BE2C (cell line): Measurements from ENCODE around the gene LRRC2.

Source experiments
- DNase-seq: peaks from one replicate; pipeline ENCODE4 v3.0.0-alpha.2; 2020
- H3K27me3 ChIP-seq: fragments of 250-450 bp; sonication (Bioruptor Pico); 2 replicates; pipeline ENCODE4 v1.5.1; 2020; ENCODE audit warnings: mild to moderate bottlenecking
- H3K36me3 ChIP-seq: fragments of 250-450 bp; sonication (Bioruptor Pico); 2 replicates; pipeline ENCODE4 v1.5.1; 2020; ENCODE audit warnings: mild to moderate bottlenecking
- H3K4me1 ChIP-seq: fragments of 250-450 bp; sonication (Bioruptor Pico); 2 replicates; pipeline ENCODE4 v1.5.1; 2020
- H3K4me3 ChIP-seq: 2 replicates; pipeline ENCODE4 v1.5.1; 2011; ENCODE audit warnings: low read depth, low read length
- H3K9me3 ChIP-seq: fragments of 250-450 bp; sonication (Bioruptor Pico); 2 replicates; pipeline ENCODE4 v1.5.1; 2020
- CTCF ChIP-seq: IDR thresholded peaks from 2 replicates; pipeline ENCODE4 v1.5.1; 2012; ENCODE audit warnings: mild to moderate bottlenecking, low read depth, low read length

The LRRC2 gene

GRCh38 chr3:46609944-46610722 is 44.0 kb upstream of the LRRC2 start:
- H3K4me3 ChIP-seq, result no peak overlapping the region
- H3K9me3 ChIP-seq, result no peaks in the 10 kb centered on the region
- DNase-seq, result peak; percentile 37
- no peaks in the 10 kb centered on the region for H3K36me3 ChIP-seq
- TF ChIP-seq CTCF, result no peak
- no peaks in the 10 kb centered on the region for H3K27me3 ChIP-seq
- no peaks in the 10 kb centered on the region; the same call in 1 of the 2 replicates for H3K4me1 ChIP-seq

GRCh38 chr3:46609212-46609721 is 43.2 kb upstream of the LRRC2 start:
- Histone ChIP-seq H3K4me3 (no peak overlapping the region), H3K27me3 (no peaks in the 10 kb centered on the region), H3K4me1 (no peaks in the 10 kb centered on the region; the same call in 1 of the 2 replicates), H3K36me3 (no peaks in the 10 kb centered on the region), H3K9me3 (no peaks in the 10 kb centered on the region)
- DNase-seq, result no peak
- TF ChIP-seq CTCF, result no peak

GRCh38 chr3:46607603-46608028 is 41.5 kb upstream of the LRRC2 start:
- Histone ChIP-seq H3K36me3 (no peaks in the 10 kb centered on the region), H3K27me3 (no peaks in the 10 kb centered on the region), H3K4me1 (no peaks in the 10 kb centered on the region; the same call in 1 of the 2 replicates), H3K4me3 (no peak overlapping the region), H3K9me3 (no peaks in the 10 kb centered on the region)
- DNase-seq, result peak; percentile 49
- TF ChIP-seq CTCF, result peak; percentile 39

- H3K9me3 ChIP-seq, result no peaks in the 10 kb centered on the region
- H3K4me3 ChIP-seq, result no peak overlapping the region
- no peak for DNase-seq
- no peaks in the 10 kb centered on the region for H3K4me1 ChIP-seq
- H3K27me3 ChIP-seq, result no peaks in the 10 kb centered on the region
- H3K36me3 ChIP-seq, result no peaks in the 10 kb centered on the region
- no peak for TF ChIP-seq CTCF
Observed at GRCh38 chr3:46604127-46604526, 38.0 kb upstream of the LRRC2 start.

- no peaks in the 10 kb centered on the region for H3K9me3 ChIP-seq
- no peak for DNase-seq
- TF ChIP-seq CTCF, result no peak
- H3K36me3 ChIP-seq, result no peaks in the 10 kb centered on the region
- H3K4me3 ChIP-seq, result no peak overlapping the region
- no peaks in the 10 kb centered on the region for H3K4me1 ChIP-seq
- H3K27me3 ChIP-seq, result no peaks in the 10 kb centered on the region
Observed at GRCh38 chr3:46603446-46604046, 37.4 kb upstream of the LRRC2 start.

- no peak for TF ChIP-seq CTCF
- no peaks in the 10 kb centered on the region for H3K27me3 ChIP-seq
- H3K4me3 ChIP-seq, result no peak overlapping the region
- H3K4me1 ChIP-seq, result no peaks in the 10 kb centered on the region
- no peaks in the 10 kb centered on the region for H3K36me3 ChIP-seq
- H3K9me3 ChIP-seq, result no peaks in the 10 kb centered on the region
- DNase-seq, result no peak
Observed at GRCh38 chr3:46599590-46599989, 33.5 kb upstream of the LRRC2 start.
